ENCODE results near the gene TRIM28. TPM values are rescaled to one million over a fixed set of nuclear protein-coding genes. Genes with fewer than 3 reads are reported as not detected.

The TRIM28 gene
- polyA plus RNA-seq, 1 donor from 2014 or later = 256 TPM

GRCh38 chr19:58572818-58573657, 29.2 kb downstream of the TRIM28 start, which contains the start of gene MZF1:
Gene MZF1, minus strand, starts transcription at chr19:58573335. Its CDS starts 1,946 bp downstream, at chr19:58571389.
- peaks cover 16% of the 10 kb centered on the region for H3K79me2 ChIP-seq (replicated peaks; ENCODE audit: insufficient read depth, low read length)
- H4K20me1 ChIP-seq (ENCODE audit: insufficient read depth) = no peaks in the 10 kb centered on the region
- H3K27me3 ChIP-seq (ENCODE audit: insufficient read depth, low read depth, low read length) = no peaks in the 10 kb centered on the region
- peak within 1 kb of the TSS; percentile 97 for H3K4me3 ChIP-seq (ENCODE audit: low read length)
- peak within 1 kb of the TSS; percentile 88 for H2AFZ ChIP-seq (ENCODE audit: low read depth, low read length)
- no peaks in the 10 kb centered on the region for H3K9me3 ChIP-seq (ENCODE audit: low read length)
- H3K9me2 ChIP-seq (ENCODE audit: insufficient read depth, low read length) = no peaks in the 10 kb centered on the region
- no peaks in the 10 kb centered on the region for H3K36me3 ChIP-seq (ENCODE audit: insufficient read depth, low read length)
- H3K4me2 ChIP-seq (ENCODE audit: low read length) = peak within 1 kb of the TSS; percentile 80
- H3K27ac ChIP-seq (ENCODE audit: low read length) = peak within 1 kb of the TSS; percentile 99
- peak; percentile 49 for TF ChIP-seq REST (IDR thresholded peaks at IDR 0.05; ENCODE audit: borderline replicate concordance)
- TF ChIP-seq EZH2 (IDR thresholded peaks at IDR 0.05; ENCODE audit: borderline replicate concordance, insufficient read depth, low read length, poor library complexity, severe bottlenecking) = no peak
- peak; percentile 85 for TF ChIP-seq POLR2AphosphoS5 (IDR thresholded peaks at IDR 0.05)
- peak; percentile 84 for TF ChIP-seq MXI1 (conservative IDR thresholded peaks at IDR 0.05; ENCODE audit: poor library complexity, severe bottlenecking)
- no peak for TF ChIP-seq TAF1 (IDR thresholded peaks at IDR 0.05; ENCODE audit: low read depth)
- TF ChIP-seq EP300 (conservative IDR thresholded peaks at IDR 0.05; ENCODE audit: poor library complexity, severe bottlenecking) = peak; percentile 45
- TF ChIP-seq RAD21 (conservative IDR thresholded peaks at IDR 0.05) = peak; percentile 17
- peak; percentile 57 for TF ChIP-seq CTCF (IDR thresholded peaks at IDR 0.05; ENCODE audit: poor library complexity, severe bottlenecking)
- TF ChIP-seq SMC3 (conservative IDR thresholded peaks at IDR 0.05; ENCODE audit: poor library complexity) = no peak
- H3F3A ChIP-seq (ENCODE audit: insufficient read depth, low read length, poor library complexity, severe bottlenecking) = no peaks in the 10 kb centered on the region
- peak within 1 kb of the TSS; percentile 97 for H3K9ac ChIP-seq (ENCODE audit: low read length)

GRCh38 chr19:58573658-58574164, 29.8 kb downstream of the TRIM28 start:
- Histone ChIP-seq H3K9ac (ENCODE audit: low read length) (peak overlapping the region; percentile 97), H3K4me3 (ENCODE audit: low read length) (peak overlapping the region; percentile 97), H3K36me3 (ENCODE audit: insufficient read depth, low read length) (no peaks in the 10 kb centered on the region), H2AFZ (ENCODE audit: low read depth, low read length) (peak overlapping the region; percentile 10), H3K79me2 (replicated peaks; ENCODE audit: insufficient read depth, low read length) (peaks cover 20% of the 10 kb centered on the region), H3K9me2 (ENCODE audit: insufficient read depth, low read length) (no peaks in the 10 kb centered on the region), H3K27me3 (ENCODE audit: insufficient read depth, low read depth, low read length) (no peaks in the 10 kb centered on the region), H3K4me2 (ENCODE audit: low read length) (peak overlapping the region; percentile 75), H3K27ac (ENCODE audit: low read length) (peak overlapping the region; percentile 92), H4K20me1 (ENCODE audit: insufficient read depth) (no peaks in the 10 kb centered on the region), H3K9me3 (ENCODE audit: low read length) (no peaks in the 10 kb centered on the region), H3F3A (ENCODE audit: insufficient read depth, low read length, poor library complexity, severe bottlenecking) (no peaks in the 10 kb centered on the region)
- TF ChIP-seq REST (IDR thresholded peaks at IDR 0.05; ENCODE audit: borderline replicate concordance) (no peak), MXI1 (conservative IDR thresholded peaks at IDR 0.05; ENCODE audit: poor library complexity, severe bottlenecking) (peak; percentile 99), POLR2AphosphoS5 (IDR thresholded peaks at IDR 0.05) (no peak), EP300 (conservative IDR thresholded peaks at IDR 0.05; ENCODE audit: poor library complexity, severe bottlenecking) (no peak), SMC3 (conservative IDR thresholded peaks at IDR 0.05; ENCODE audit: poor library complexity) (no peak), CTCF (IDR thresholded peaks at IDR 0.05; ENCODE audit: poor library complexity, severe bottlenecking) (no peak), TAF1 (IDR thresholded peaks at IDR 0.05; ENCODE audit: low read depth) (no peak)
